Ovary (tissue), 9 donors: ENCODE data around the gene TTLL11. TPM values are rescaled to one million over a fixed set of nuclear protein-coding genes. Genes with fewer than 3 reads are reported as not detected.

ENCODE experiments used
- DNase-seq, 5 donors: peaks; one replicate each; pipeline ENCODE4 v3.0.0-alpha.2; 2019 to 2020
- H3K27ac ChIP-seq, 2 donors: fragments of 200-600 bp; one replicate each; pipeline versions ENCODE4 v1.5.1 to v1.8.0; 2019 to 2022
- H3K27me3 ChIP-seq: fragments of 200-600 bp; one replicate; pipeline ENCODE4 v1.8.0; 2022
- H3K36me3 ChIP-seq: fragments of 200-600 bp; sonication (generic); one replicate; pipeline ENCODE4 v1.5.1; 2019
- H3K4me1 ChIP-seq: one replicate; pipeline ENCODE4 v1.8.1; 2013; ENCODE audit warnings: mild to moderate bottlenecking, moderate library complexity; ENCODE audit not compliant: insufficient read depth
- H3K4me3 ChIP-seq: fragments of 200-600 bp; sonication (generic); one replicate; pipeline ENCODE4 v1.5.1; 2017
- H3K9me3 ChIP-seq, 2 donors: fragments of 200-600 bp in 1 of 2; sonication (generic) in 1 of 2; one replicate each; pipeline versions ENCODE4 v1.5.1 to v1.8.1; 2013 to 2019; ENCODE audit warnings: mild to moderate bottlenecking in 1 of 2, moderate library complexity in 1 of 2
- EP300 ChIP-seq: sonication (generic); formaldehyde crosslinking; IDR thresholded peaks from one replicate; pipeline ENCODE4 v1.6.1; 2017; ENCODE audit warnings: antibody characterized with exemption
- POLR2A ChIP-seq: fragments of 450-650 bp; IDR thresholded peaks from one replicate; pipeline ENCODE4 v1.6.1; 2017; ENCODE audit warnings: antibody characterized with exemption, mild to moderate bottlenecking, moderate library complexity
- WGBS, 3 donors: extraction: QIAGEN DNeasy Blood & Tissue Kit in 1 of 3; methylation state at CpG; one replicate each; pipeline versions ENCODE4 v1.1.5 to v1.1.7; 2013 to 2017; 5-methylcytosine and 5-hydroxymethylcytosine counted together
- intact Hi-C, 4 donors: fragments of 100-400 bp; cut with DNase I; formaldehyde crosslinking; loops; one replicate each; pipeline versions ENCODE4 v1.11.0 to v1.15.1; 2022 to 2023
- polyA plus RNA-seq, 2 donors: library from polyadenylated mRNA; stranded (reverse); fragments of 200-250 nt in 1 of 2; fragments of 350-450 nt in 1 of 2; fragmentation: Illumina TruSeq in 1 of 2; extraction: RNeasy Lipid Tissue Mini Kit (QIAGEN cat#74804) in 1 of 2; gene quantifications; one replicate each; pipeline ENCODE4 v1.2.3, GENCODE V29; 2013 to 2014
- total RNA-seq, 7 donors: library from RNA; depleted of rRNA in 2 of 7; stranded (reverse); fragments of >200 nt in 2 of 7; fragmentation: NEBNext Ultra II Directional in 3 of 7; extraction: Animal tissue kit (Norgen Biotek cat#: 25700) in 3 of 7; gene quantifications; one replicate each; pipeline versions ENCODE4 v1.1.0 to v1.2.4, GENCODE V29; 2016 to 2023
- TF ChIP-seq, protein P1 (sequence below), 3 donors: fragments of 450-650 bp in 2 of 3; fragments of 200-600 bp in 1 of 3; IDR thresholded peaks; one replicate each; pipeline versions ENCODE4 v1.5.1 to v1.8.0; 2016 to 2022; ENCODE audit warnings: antibody characterized with exemption in 3 of 3, mild to moderate bottlenecking in 1 of 3
- donor health status: DM: no; HTN: no; CAD: no; lungs with moderate emphysema.
- donor health status: DM: no; HTN: no; CAD: no.
- donor health status: Bipolar disorder and iron deficiency.
- donor health status: DM: yes; HTN: yes; CAD: no.
- donor health status: DM: no; HTN: no; CAD: no.
- donor health status: DM: yes; HTN: yes; CAD: no.

Gene TTLL11
- total and polyA plus RNA-seq, 9 donors: 6.1 to 13.5 (median 9.2) TPM

DNA sequence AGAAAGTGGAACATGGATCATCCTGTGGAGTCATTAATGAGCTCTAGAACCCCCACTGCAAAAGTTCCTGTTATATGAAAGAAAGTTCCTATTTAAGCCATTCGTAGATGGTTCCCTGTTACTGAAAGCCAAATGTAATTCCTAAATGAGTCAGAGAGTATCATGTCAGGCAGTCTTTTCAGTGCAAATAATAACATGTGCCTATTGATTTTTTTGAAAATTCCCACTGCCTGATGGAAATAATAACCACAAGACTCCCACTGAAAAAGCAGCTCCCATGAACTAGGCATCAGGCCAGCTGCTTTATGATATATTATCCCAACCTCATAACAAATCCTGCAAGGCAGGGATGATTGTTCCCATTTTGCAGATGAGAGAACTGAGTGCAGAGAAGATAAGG is 224.5 kb downstream of the TTLL11 start:
- no peak for DNase-seq
- WGBS, 3 donors: 69 to 89% (median 86%) methylated on average over 1 of the region's 1 CpG
- H3K4me1 ChIP-seq: no peaks in the 10 kb centered on the region
- no peaks in the 10 kb centered on the region for H3K36me3 ChIP-seq
- TF ChIP-seq POLR2A: no peak
- no peak for TF ChIP-seq EP300
- TF ChIP-seq, protein P1, sequence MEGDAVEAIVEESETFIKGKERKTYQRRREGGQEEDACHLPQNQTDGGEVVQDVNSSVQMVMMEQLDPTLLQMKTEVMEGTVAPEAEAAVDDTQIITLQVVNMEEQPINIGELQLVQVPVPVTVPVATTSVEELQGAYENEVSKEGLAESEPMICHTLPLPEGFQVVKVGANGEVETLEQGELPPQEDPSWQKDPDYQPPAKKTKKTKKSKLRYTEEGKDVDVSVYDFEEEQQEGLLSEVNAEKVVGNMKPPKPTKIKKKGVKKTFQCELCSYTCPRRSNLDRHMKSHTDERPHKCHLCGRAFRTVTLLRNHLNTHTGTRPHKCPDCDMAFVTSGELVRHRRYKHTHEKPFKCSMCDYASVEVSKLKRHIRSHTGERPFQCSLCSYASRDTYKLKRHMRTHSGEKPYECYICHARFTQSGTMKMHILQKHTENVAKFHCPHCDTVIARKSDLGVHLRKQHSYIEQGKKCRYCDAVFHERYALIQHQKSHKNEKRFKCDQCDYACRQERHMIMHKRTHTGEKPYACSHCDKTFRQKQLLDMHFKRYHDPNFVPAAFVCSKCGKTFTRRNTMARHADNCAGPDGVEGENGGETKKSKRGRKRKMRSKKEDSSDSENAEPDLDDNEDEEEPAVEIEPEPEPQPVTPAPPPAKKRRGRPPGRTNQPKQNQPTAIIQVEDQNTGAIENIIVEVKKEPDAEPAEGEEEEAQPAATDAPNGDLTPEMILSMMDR (IDR thresholded peaks at IDR 0.05): no peak
- H3K9me3 ChIP-seq: no peaks in the 10 kb centered on the region
- no peak overlapping the region for H3K27ac ChIP-seq
- H3K4me3 ChIP-seq: no peak overlapping the region
- no peaks in the 10 kb centered on the region for H3K27me3 ChIP-seq
- intact Hi-C loops: no loop called here

DNA sequence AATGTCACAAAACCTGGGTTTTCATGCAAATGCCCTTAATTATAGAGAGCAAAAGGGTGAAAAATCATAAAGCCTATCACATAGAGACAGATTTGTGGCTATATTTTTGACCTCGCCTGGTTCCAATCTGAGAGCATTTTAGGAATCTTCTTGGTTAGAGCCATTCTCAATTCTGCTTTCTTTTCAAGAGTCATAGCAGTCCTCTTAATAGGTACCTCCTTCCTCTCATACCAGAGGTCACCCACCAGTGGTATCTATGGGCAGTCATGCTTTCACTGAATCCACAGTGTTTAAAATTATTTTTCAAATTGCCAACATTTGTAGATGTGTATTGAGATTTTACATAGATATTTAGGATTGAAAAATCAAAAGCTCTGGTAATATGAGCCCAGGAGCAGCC is 226.2 kb downstream of the TTLL11 start:
- no peak overlapping the region for H3K4me3 ChIP-seq
- H3K27me3 ChIP-seq: no peaks in the 10 kb centered on the region
- H3K4me1 ChIP-seq: no peaks in the 10 kb centered on the region
- TF ChIP-seq, protein P1 (IDR thresholded peaks at IDR 0.05): no peak
- no peak for TF ChIP-seq EP300
- TF ChIP-seq POLR2A: no peak
- intact Hi-C loops: no loop called here
- no peaks in the 10 kb centered on the region for H3K36me3 ChIP-seq
- no peak overlapping the region for H3K27ac ChIP-seq
- 95 to 97% (median 96%) methylated on average over 1 of the region's 1 CpG for WGBS, 3 donors
- H3K9me3 ChIP-seq: no peaks in the 10 kb centered on the region
- no peak for DNase-seq

DNA sequence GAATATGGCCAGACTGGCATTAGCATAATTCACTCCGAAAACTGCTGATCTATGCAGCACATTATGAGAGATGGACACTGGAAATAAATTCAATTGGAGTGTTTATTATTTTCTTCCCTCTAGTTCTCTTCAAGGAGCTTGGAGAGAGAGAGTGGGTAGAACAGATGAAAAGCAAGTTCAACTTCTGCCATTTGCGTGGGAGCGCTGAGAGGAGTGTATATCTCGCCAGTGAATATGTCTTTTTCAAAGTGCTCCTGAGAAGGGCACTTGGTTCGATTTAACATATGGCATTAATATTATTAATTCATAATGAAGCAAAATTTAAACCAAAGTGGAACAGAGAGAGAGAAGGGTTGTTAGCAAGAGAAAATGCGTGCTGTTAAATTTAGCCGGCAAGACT is 227.2 kb downstream of the TTLL11 start:
- WGBS, 3 donors: 80 to 94% (median 94%) methylated on average over 7 of the region's 7 CpGs
- H3K27me3 ChIP-seq: no peaks in the 10 kb centered on the region
- TF ChIP-seq, protein P1 (IDR thresholded peaks at IDR 0.05): no peak
- TF ChIP-seq EP300 (no peak), POLR2A (no peak)
- DNase-seq: no peak
- no peak overlapping the region for H3K27ac ChIP-seq
- no peaks in the 10 kb centered on the region for H3K36me3 ChIP-seq
- H3K9me3 ChIP-seq: no peaks in the 10 kb centered on the region
- no peak overlapping the region for H3K4me3 ChIP-seq
- H3K4me1 ChIP-seq: peaks cover 2% of the 10 kb centered on the region
- intact Hi-C loops: no loop called here

DNA sequence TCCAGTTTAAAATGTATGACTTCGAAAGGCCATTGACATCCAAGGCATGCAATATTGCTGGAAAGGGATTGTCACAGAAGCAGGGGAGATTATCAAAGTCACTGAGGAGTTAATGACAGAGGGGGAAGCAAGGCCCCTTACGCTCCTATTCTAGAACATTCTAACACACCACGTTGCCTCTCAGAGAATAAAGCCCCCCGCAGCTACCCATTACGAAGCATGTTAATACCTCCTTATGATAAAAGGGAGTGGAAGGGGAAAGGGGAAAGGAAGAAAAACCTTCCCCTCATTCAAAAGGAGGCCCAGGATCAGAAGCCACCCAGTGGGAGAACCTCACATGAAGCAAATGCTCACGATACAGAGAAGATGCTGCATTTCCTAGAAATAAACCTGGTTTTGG is 228.0 kb downstream of the TTLL11 start:
- Histone ChIP-seq H3K4me3 (no peak overlapping the region), H3K9me3 (no peaks in the 10 kb centered on the region), H3K27ac (no peak overlapping the region), H3K36me3 (no peaks in the 10 kb centered on the region), H3K27me3 (no peaks in the 10 kb centered on the region), H3K4me1 (peaks cover 5% of the 10 kb centered on the region)
- TF ChIP-seq POLR2A: no peak
- TF ChIP-seq, protein P1 (IDR thresholded peaks at IDR 0.05): no peak
- TF ChIP-seq EP300: no peak
- 91 to 94% (median 91%) methylated on average over 6 of the region's 6 CpGs for WGBS, 3 donors
- DNase-seq: no peak
- intact Hi-C loops: no loop called here

DNA sequence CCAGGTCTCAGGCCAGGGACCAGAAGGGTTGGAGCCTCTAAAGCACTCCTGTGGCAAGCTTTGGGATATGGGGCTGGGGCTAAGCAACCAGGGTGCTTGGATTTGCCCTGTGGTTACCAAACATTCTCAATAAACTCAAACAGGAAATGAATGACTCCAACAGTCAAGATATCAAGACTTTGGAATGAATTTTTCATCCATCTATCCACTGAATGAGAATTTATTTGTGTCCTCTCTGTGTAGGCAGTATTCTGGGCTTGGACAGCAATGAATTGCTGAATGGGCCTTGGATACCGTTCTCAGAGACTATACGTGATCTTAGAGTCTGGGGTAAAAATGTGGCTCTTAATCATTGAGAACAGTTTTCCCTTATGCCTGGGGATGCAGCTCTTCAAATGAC is 229.2 kb downstream of the TTLL11 start:
- 69 to 81% (median 72%) methylated on average over 2 of the region's 2 CpGs for WGBS, 3 donors
- no peaks in the 10 kb centered on the region for H3K9me3 ChIP-seq
- H3K4me1 ChIP-seq: peaks cover 5% of the 10 kb centered on the region
- no peak overlapping the region for H3K27ac ChIP-seq
- TF ChIP-seq EP300 (no peak), POLR2A (no peak)
- TF ChIP-seq, protein P1 (IDR thresholded peaks at IDR 0.05): no peak
- intact Hi-C loops: loop anchor here in 1 of 4 donors (2.0 kb wide), 1 partner anchor 313 kb away; no protein-coding TSS in a partner anchor
- DNase-seq: no peak
- H3K27me3 ChIP-seq: no peaks in the 10 kb centered on the region
- H3K36me3 ChIP-seq: no peaks in the 10 kb centered on the region
- no peak overlapping the region for H3K4me3 ChIP-seq
